GM18505 (cell line): ENCODE data around the gene SCYGR3.
"Not testable (repeated sequence)": the region's sequence is repeated elsewhere in the genome, so short reads cannot be mapped to it uniquely, and the experiment has no call there.

Experiments used
- ATAC-seq: cut with Tn5 transposase; IDR thresholded peaks from one replicate; pipeline ENCODE4 v1.9.1; 2021; ENCODE audit not compliant: unreplicated experiment
- POLR2A ChIP-seq: IDR thresholded peaks from 4 replicates; pipeline ENCODE4 v1.6.1; 2011; ENCODE audit warnings: borderline replicate concordance; ENCODE audit not compliant: insufficient read depth, insufficient read length; ENCODE audit errors: extremely low read depth

The SCYGR3 gene

DNA sequence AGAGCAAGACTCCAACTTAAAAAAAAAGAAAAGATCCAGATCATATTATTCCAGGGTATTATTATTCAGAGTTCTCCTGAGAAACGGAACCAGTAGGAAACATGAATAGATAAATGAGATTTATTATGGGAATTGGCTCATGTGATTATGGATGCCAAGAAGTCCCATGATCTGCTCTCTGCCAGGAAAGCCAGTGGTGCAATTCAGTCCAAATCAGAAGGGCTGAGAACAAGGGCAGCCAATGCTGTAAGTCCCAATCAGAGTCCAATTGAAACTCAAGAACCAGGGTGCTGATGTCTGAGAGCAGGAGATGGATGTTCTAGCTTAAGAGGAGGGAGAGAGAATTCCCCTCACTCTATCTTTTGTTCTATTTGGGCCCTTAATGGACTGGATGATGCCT lies 8.2 kb downstream of the SCYGR3 start:
- TF ChIP-seq POLR2A: no peak
- no peak for ATAC-seq

DNA sequence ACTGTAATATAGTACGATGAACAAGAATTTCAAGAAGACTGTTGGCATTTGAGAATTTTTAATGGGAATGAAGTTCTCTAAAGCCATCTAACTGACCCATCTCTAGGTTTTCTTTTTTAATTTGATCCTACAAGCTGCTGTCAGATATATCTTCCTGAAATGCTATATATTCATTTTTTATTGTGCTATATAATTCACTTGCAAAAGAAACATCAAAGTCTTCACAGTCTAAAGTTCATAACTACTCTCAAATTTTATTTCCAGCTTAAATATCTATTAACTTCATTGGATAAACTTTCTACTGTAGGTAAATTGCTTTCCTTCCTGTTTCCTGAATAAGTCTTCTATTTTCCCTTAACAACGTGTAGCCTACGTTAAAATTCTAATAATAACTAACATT lies 12.3 kb downstream of the SCYGR3 start:
- TF ChIP-seq POLR2A: no peak
- no peak for ATAC-seq

DNA sequence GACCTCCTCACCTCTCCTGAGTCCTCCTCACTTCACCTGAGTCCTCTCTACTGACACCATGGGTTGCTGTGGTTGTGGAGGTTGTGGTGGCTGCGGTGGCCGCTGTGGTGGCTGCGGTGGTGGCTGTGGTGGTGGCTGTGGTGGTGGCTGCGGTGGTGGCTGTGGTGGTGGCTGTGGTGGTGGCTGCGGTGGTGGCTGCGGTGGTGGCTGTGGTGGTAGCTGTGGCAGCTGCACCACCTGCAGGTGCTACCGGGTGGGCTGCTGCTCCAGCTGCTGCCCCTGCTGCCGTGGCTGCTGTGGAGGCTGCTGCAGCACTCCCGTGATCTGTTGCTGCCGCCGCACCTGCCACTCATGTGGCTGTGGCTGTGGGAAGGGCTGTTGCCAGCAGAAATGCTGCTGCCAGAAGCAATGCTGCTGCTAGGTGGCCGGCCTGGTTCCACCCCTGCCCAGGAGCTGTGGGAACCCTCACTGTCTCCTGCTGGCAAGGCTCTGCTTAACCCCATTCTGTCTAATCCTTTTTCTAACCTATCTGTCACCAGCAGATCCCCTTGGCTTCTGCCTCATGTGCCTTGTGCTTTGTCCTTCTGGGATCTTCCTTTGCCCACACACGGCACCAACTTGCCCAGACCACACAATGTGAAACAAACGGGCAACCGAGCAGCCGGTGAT lies 15.7 kb downstream of the SCYGR3 start, which contains the start of gene SCYGR2:
Gene SCYGR2 (plus strand): TSS at position 59 of the 669 bp plus-strand sequence. CDS start 0 bp downstream, at position 59.
- not testable (repeated sequence) for ATAC-seq

DNA sequence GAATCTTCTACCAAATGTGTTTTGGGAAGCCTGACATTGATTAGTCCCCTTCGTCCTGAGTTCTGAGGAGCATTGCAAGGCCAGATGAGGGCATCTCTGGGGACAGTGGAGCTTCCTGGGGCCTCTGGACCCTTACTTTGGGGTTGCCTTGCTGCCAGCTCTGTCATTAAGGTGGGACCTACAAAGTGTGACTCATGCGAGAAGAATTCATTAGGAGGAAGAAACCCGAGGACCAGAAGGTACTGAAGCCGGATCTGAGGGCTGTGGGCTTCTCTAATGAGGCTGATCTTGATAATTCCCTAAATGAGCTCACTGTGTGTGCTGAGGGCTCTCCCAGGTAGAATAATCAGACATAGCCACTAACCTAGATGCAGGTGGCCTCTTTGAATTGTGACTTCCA lies 16.6 kb downstream of the SCYGR3 start:
- TF ChIP-seq POLR2A: no peak
- ATAC-seq: no peak

DNA sequence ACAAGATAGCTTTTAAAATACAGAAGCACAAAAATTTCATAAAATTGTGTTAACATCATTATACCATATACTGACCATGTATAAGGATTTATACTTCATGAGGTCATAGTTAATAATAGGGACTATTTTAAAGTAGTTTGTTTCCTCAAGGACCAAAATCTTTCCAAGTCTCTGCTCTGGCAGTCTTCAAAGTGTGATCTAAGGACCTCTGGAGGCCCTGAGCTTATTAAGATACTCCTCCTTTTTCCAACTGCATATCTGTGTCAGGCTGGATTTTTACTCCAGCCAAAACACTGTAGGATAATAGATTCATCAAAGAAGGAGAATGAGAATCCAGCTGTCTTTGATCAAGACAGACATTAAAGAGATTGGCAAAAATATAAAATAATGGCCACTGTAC lies 17.6 kb downstream of the SCYGR3 start:
- no peak for ATAC-seq
- no peak for TF ChIP-seq POLR2A

DNA sequence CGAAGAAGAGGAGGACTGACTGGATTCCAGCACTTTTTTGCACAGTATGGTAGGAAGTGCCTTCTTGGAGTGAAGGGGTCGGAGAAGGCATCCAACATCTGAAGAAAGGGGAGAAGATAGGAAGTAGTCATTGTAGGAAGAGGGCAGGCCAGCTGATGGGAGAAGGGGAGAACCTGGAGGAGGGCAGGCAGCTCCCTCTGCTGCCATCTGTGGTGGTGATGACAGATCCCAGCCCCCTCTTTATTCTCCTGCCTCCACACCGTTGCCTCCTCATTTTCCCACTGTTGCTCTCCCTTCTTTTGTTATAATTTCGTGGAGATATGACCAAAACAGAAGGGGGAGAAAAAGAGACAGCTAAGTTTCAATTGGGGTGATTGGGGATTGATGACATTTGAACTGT lies 18.8 kb downstream of the SCYGR3 start:
- no peak for TF ChIP-seq POLR2A
- no peak for ATAC-seq

DNA sequence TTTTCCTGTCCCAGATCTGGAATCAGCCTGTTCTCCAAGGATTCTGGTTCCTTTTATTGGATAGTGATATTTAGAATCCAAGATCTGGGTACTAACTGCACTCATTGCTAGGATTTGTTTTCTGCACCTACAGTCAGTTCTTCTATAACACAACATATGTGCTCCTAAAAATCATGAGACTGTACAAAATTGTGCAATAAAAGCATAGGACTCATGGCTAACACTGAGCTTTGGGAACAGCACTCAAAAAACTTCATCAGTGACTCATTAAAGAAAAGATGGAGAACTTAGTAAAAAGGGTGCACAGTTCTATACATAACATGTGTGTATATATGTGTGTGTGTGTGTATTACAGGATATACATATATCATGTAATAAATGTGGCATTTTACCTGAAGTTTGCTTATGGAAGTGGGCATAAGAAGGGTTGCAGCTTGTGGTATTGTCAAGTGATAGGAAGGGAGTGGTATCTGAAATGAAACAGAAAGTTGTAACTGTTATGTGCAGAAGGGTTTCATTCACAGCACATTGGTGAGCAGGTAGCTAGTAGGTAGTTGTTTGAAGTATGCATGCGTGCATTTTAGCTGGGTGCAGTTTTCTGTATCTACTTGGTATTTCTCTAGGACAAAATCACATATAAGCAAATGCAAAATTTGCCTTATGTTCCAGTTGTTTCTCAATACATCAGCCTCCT lies 21.8 kb downstream of the SCYGR3 start:
- peak; percentile 83 for ATAC-seq
- no peak for TF ChIP-seq POLR2A

DNA sequence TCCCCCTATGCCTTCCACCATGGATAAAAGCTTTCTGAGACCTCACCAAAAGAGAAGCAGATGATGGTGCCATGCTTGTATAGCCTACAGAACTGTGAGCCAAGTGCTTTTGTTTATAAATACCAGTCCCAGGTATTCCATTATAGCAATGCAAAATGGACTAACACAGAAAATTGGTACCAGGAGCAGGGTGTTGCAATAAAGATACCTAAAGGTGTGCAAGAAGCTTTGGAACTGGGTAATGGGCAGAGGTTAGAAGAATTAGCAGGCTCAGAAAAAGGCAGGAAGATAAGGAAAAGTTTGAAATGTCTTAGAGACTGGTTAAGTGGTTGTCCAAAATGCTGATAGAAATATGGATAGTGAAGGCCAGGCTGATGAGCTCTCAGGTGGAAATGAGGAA lies 32.3 kb downstream of the SCYGR3 start:
- TF ChIP-seq POLR2A: no peak
- no peak for ATAC-seq

DNA sequence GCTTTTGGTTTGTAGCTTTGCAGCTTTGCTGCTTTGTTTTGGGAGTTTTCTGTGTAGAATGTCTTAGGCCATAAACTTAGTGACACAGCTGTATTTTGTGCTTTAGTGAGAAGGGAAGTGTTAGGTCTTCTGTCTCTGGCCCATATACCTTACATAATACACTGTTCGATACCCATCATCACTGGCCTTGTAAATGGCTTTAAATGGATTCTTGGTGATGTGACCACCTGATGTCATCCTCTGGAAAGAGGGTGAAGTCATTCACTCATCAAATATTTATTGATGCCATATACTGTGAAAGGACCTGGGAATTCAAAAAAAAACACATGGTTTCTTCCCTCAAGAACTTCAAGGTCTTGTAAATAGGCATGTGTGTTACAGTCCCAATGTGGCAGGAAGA lies 34.8 kb downstream of the SCYGR3 start:
- ATAC-seq: no peak

DNA sequence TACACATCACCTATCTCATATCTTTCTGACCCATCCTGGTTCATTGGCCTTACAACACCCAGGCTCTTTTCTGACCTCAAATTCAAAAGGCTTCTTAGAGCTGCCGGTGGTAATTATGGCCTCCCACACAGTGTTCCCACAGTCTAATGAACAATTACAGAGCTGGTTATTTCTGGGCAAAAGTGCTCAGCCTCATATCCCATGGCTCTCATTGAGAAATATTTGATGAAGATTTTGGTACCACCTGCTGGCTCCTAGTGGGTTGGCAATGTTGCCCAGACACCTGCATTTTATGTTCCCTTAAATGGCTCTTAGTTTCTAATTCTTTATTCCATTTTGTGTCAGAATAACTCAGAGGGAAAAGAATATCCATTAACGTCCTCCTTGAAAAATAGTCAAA lies 36.0 kb downstream of the SCYGR3 start:
- no peak for ATAC-seq
- TF ChIP-seq POLR2A: no peak

More for the DNA sequence above, 34.8 kb downstream of the SCYGR3 start:
- TF ChIP-seq POLR2A: no peak

DNA sequence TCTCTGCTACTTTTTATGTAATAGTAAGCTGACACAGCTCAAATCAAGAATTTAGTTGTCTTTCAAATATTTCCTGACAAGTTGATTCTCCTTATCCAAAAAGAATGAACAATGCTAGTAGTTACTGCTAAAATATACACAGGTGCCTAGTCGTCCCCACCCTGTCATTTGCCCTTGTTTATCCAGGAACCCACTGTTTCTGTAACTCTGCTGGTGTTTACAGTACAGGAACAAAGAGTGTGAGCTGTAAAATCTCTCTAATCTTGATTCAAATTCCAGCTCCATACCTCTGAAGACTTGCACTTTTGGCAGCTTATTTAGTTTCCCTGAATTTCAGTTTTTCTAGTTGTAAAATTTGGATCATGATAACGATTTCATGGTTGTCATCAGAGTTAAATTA lies 37.1 kb downstream of the SCYGR3 start:
- no peak for TF ChIP-seq POLR2A
- ATAC-seq: no peak

DNA sequence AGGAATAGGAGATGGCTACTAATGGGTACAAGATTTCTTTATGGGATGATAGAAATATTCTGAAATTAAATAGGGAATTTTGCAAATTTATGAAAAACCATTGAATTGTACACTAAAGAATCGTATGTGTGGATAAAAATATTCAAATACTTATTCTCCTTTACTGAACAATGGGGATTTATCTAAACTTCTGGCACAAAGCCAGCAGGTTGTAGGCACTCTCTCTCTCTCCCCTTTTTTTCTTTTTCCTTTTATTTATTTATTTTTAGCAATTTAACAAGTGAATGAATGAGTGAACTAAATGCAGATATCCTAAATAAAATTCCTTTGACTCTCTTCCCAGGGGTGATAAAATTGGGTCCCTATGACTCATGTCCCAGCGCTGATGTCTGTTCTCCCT lies 37.8 kb downstream of the SCYGR3 start:
- ATAC-seq: no peak
- no peak for TF ChIP-seq POLR2A

DNA sequence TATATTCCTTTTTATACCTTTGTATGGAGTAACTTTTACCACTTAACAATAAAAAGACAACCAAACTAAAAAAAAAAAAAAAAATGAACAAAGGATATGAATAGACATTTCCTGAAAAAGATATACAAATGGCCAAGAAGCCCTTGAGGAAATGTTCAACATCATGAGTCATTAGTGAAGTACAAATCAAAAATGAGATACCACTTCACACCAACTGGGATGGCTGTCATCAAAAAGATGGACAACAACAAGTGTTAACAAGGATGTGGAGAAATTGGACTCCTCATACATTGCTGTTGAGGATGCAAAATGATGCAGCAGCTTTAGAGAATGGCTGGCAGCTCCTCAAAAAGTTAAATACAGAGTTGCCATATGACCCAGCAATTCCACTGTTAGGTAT lies 38.5 kb downstream of the SCYGR3 start:
- no peak for TF ChIP-seq POLR2A
- no peak for ATAC-seq

DNA sequence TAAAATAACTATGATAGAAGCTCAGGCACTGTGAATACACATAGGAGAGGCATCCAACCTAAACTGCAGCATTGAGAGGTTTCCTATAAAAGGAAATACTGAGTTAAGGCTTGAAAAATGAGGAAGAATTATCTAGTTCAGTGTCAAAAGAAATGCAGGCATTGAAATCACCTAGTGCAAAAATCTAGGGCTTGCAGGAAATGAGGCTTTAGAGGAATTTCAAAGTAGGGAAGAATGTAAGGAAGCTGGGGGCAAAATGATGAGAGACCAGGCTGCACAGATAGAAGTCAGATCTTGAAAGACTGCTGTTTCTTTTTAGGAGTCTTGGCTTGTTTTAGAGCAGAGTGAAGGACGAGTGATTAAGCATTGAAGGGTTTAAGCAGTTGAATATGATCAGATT lies 44.0 kb downstream of the SCYGR3 start:
- TF ChIP-seq POLR2A: no peak
- no peak for ATAC-seq
